ENCODE data around the gene PFN3.
A peak's percentile ranks its signal among the peaks of the same experiment; 100 is the strongest.

Gene PFN3

GRCh38 chr5:177359451-177359851, 41.0 kb downstream of the PFN3 start:
- no peak for DNase-seq

- no peak for DNase-seq
Measured at GRCh38 chr5:177358370-177358819, 42.1 kb downstream of the PFN3 start.

DNA sequence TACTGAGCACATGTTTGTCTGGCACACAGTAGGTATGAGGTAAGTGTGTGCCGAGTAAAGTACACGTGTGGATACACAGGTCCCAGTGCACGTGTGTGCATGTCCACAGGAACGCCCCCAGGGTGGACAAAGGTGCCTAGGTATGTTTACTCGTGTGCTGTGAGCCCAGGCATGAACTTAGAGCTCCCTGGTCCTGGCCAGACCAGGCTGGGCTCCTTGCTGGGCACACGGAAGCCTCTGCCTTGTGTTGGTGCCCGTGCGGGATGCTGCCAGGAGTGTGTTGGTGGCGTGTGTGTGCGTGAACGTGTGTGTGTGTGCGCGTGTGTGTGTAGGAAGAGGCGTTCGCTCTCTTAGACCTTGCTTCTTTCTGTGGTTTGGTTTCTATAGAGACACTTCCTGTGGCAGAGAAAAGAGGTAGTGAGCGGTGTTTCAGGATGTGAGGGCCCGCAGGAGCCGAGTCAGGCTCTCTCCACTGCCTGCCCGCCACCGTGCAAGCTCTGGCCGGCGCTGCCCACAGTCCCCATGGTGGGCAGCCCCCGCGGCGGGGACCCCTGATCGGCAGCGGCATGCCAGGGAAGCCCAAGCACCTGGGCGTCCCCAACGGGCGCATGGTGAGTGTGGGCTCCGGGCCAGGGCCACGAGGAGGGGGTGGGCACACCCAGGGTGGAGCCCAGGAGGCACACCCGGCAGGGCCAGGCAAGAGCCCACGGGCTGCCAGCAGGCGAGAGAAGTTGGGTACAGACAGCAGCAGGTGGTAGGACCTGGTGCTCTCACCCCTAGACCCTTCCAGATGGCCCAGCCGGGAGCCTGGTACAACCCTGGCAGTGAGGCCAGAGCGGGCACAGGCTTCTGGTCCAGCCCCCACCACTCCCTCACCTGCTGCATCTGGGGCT, 42.8 kb downstream of the PFN3 start, which contains the start of gene RGS14:
TSS of gene RGS14 (plus strand) at position 466 of the 893 bp plus-strand sequence. CDS start at position 567, 101 bp downstream.
- peak; percentile 67 to 69 for DNase-seq

- no peak for DNase-seq
Measured at GRCh38 chr5:177357146-177357458, 43.4 kb downstream of the PFN3 start.

GRCh38 chr5:177356746-177357145, 43.7 kb downstream of the PFN3 start:
- no peak for DNase-seq

DNA sequence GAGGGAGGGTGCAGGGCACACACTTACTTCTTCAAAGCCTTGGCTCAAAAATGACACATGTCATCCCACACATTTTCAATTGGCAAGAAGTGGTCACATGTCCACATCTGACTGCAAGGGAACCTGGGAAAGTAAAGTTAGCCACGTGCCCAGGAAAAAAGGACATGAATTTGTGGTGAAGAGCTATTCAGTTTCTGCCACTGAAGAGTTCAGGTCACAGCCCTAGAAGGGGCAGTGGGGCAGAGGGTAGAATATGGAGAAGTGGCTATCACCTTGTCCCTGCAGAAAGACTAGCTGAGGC, 44.6 kb downstream of the PFN3 start:
- DNase-seq: no peak

- DNase-seq: no peak
Measured at GRCh38 chr5:177355162-177355867, 45.1 kb downstream of the PFN3 start.

DNA sequence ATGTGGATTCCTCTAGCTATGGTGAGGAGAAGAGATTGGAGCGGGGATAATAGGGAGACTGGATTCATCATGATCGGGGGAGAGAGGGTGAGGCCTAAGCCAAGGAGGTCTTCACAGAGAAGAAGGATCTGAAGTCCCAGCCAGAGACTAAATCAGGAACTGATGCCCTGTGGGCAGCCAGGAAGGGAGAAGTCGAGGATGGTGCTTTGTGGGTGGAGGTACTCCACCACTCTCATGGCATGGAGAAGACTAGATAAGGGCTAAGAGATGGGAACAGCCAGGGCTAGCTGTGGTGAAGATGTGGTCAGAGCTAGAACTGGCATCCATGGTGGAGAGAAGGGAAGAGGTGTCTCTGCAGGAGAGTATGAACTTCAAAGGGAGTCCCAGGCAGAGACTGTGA, 45.8 kb downstream of the PFN3 start:
- no peak for DNase-seq

DNA sequence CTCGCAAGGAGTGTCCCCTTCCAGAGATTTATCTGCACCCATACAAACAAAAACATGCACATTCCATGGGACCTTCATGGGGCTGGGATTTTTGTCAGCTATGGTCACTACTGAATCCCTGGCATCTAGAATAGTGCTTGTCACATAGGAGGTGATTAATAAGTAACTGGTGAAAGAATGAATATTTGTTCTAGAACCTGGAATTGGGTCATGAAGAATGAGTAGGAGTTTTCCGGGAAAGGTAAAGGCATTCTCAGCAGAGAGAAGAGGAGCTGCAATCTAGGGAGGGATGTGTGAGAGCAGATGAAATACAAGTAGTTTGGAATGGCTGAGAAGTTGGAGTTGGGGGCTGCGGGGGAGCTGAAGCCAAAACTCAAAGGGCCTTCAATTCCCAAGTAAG, 46.2 kb downstream of the PFN3 start:
- no peak for DNase-seq

DNA sequence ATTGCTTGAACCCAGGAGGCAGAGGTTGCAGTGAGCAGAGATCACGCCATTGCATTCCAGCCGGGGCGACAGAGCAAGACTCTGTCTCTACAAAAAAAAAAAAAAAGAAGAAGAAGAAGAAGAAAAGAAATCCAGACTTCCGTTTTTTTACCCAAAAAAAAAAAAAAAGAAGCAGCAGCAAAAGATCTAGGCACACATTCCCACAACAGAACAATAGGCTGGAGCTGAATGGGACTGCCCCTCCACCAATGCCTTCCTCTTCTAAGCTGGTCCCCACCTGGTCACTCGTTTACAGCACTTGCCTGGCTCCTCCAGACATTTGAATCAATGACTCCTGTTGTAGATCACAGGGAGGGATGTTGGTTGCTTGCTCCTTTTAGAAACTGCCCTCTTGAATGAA, 47.4 kb downstream of the PFN3 start:
- no peak for DNase-seq

- peak; percentile 87 to 88 for DNase-seq
Measured at GRCh38 chr5:177351392-177352329, 48.8 kb downstream of the PFN3 start, which contains the start of gene LMAN2. Gene LMAN2 (minus strand): TSS chr5:177351668. CDS start chr5:177351647, 21 bp downstream.

DNA sequence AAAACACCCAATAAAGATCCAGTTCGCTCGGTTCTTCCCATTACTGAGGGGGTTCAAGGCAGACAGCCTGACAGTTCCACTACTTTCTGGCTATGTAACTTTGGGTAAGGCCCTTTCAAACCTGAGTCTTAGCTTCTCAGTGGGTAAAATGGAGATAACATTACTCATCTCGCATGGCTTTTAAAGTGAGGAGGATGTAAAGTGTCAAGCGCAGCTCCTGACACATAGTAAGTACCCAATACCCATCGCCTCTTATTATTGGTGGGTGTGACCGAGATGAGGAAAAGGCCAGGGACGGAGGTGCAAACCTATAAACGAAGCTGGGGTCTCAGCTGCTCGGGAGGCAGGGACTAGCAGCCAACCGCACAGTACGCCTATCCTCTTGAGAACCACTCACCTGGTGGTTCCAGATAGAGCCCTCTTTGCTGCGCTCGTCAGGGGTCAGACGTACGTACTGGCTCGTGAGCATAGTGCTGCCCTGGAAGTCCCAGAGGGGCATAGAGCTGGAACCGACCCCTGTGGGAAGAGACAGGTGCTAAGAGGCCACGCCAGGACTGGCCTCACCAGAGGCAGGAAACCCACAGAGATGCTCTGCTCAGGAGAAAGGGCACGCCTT, 49.6 kb downstream of the PFN3 start:
- no peak for DNase-seq

All from activated CD4-positive, alpha-beta T cell treated with anti-CD3 and anti-CD28 coated beads for 4 hours (primary cell).